GM18873 (cell line): Measurements from ENCODE around the gene SLC9A1.

ENCODE experiments used
- ATAC-seq: cut with Tn5 transposase; IDR thresholded peaks from one replicate; pipeline ENCODE4 v1.9.1; 2021; ENCODE audit warnings: mild to moderate bottlenecking, moderate library complexity, moderate number of reproducible peaks; ENCODE audit not compliant: unreplicated experiment, low FRiP score

Gene SLC9A1

DNA sequence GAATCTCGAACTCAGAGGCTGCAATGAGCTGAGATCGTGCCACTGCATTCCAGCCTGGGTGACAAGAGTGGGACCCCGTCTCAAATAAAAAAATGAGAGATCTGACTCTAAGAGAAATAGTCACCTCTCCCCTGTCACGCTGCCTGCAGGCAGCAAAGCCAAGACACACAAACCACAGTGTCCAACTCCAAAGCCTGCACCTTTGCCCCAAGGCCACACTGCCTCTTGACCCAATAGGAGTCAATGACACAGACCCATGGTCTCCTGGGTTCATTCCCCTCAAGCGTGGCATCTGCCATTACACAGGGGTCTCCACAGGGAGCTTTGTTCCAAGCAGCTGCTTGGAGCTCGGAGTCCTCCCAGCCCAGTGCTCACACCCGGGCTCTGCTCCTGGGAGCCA is 46.3 kb downstream of the SLC9A1 start:
- no peak for ATAC-seq

DNA sequence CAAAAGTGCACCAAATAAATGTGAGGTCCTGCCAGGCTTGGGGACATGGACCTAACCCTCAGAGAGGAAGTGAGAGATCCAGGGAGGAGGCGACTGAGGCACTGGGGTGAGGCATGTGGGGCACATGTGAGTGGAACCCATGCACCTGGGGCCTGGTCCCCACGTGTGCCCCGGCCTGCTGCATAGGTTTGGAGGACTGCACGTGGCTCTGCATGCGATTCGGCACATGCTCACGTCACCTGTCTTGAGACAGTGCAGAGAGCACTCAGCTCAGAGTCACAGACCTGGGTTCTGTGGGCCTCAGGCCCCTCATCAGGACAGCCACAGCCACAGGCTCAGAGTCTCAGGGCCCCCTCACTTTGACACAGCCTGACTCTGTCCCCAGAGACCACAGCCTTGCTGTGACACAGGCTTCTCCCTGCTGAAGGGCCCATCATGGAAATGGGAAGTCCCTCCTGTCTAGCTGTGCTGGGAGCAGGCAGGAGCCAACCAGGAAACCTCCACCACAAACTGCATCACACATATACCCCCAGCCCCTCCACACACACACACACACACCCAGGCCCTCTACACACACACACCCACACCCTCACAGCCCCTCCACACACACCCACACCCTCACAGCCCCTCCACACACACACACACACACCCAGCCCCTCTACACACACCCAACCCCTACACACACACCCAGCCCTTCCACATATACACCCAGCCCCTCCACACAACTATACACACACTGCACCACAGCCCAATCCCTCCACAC is 48.2 kb downstream of the SLC9A1 start:
- no peak for ATAC-seq

DNA sequence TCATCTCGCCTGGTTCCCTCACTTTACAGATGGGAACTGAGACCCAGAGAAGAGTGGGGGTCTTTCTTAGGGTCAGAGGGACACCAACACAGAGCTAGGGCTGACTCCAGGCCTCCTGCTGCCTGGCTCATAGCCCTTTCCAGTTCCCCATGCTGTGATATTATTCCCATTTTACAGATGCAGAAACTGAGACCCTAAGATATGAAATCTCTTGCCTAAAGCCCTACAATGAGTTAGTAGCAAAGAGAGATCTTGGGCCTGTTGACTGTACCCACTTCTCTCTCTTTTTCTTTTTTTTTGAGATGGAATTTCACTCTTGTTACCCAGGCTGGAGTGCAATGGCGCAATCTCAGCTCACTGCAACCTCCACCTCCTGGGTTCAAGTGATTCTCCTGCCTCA is 49.9 kb downstream of the SLC9A1 start:
- ATAC-seq, result no peak

DNA sequence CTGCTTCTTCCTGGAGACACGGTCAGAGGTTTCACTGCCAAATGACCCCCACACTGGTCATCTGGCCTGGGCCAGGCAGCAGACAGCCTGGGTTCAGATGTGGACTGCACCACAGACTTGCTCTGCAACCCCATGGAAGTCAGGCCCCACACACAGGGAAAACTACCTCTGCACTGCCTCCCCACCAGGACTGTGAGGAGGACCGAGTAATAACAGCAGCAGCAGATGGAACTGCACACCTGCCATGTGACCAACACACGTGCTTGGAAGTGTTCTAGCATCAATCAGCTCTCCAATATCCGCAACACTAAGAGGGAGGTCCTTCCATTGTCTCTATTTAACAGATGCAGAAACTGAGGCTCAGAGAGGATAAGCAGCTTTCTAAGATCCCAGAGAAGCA is 51.4 kb downstream of the SLC9A1 start:
- ATAC-seq, result no peak

DNA sequence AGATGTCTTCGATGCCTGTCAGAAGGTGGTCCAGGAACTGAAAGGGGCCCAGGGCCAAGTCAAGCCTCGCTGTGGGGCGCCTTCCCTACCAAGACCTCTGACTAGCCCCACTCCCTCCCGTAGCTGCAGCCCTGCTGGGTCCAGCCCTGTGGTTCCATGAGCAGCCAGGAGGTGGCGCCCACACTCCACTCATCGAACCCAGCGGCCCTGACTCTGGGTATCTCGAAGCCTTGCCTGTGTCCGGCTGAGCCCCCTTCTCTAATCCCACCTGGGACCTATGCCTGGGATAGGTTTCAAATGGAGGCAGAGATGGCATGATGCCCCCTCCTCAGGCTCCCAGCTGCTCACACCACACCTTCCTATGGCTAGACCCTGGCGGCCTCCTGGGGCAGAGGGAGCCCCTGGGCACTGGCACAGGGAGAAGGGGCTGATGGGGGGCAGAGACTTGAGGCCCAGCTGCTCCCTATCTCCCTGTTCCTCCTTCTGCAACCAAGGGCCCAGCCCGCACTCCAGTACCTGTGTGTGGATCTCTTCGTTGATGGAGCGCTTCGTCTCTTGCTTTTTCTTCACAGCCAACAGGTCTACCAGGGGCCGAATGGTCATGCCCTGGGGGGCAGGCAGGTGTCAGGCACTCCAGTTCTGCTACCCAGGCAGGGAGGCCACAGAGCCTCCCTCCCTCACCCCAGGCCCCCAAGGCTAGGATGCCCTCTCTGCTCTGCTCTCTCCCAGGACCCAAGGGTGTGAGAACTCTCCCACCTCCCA is 52.0 kb downstream of the SLC9A1 start:
- ATAC-seq, result no peak

DNA sequence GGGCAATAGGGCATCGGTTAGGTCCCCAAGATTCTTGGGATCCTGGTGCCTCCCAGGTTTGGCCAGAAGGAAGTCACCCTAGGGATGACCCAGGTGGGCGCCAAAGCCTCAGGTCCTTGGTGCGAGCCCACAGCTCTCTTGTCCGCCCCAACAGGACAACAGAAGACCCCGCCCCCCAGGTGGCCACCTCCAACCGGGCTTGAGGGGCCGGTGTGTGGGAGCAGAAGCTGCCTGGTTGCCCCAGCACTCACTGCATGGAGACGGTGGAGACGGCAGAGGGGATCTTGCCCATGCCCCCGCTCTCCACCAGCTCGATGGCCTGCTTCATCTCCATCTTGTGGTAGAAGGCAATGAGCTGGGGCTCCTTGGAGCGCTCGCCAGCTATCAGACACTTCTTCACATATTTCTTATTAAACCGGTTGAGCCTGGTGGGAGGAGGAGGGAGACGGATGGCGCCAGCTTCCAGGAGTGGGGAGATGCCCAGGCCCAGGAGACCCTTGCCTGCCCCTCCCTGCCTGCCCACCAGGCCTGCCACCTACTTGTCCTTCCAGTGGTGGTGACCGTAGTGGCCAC is 52.7 kb downstream of the SLC9A1 start:
- ATAC-seq, result no peak

DNA sequence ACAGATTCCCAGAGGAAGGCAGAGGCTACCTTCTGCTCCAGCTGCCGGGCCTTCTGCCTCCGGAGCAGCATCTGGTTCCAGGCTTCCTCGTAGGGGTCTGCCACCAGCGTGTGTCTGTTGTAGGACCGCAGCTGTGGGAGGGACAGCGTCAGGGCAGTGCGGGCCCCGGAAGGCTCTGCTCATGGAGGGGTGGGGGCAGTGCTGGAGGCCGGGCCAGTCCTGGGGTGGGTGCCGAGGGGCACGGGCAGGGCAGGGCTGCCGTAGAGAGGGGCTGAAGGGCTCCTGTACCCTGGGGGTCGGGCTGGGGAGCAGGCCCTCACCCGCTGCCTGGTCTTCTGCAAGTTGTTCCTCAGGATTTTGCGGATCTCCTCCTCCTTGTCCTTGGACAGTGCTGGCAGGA is 53.2 kb downstream of the SLC9A1 start:
- no peak for ATAC-seq

DNA sequence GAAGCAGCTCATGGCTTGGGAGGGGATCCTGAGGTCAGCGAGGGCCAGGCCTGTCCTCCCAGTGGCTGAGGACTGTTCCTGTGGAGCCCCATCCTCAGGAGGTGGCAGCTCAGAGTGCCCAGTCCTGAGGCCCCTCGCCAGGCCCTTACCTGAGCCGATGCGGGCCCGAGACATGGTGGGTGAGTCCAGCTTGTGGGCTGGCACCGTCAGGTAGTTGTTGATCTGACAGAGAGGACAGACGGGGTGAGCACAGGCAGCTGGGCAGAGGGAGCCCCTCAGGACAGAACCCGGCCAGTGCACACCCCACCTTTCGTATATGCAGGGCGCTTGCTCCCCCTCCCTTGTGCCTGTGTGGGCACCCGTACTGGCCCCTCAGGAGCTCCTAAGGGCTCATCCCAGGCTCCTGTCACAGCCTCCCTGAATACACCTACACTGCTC is 53.9 kb downstream of the SLC9A1 start:
- no peak for ATAC-seq

DNA sequence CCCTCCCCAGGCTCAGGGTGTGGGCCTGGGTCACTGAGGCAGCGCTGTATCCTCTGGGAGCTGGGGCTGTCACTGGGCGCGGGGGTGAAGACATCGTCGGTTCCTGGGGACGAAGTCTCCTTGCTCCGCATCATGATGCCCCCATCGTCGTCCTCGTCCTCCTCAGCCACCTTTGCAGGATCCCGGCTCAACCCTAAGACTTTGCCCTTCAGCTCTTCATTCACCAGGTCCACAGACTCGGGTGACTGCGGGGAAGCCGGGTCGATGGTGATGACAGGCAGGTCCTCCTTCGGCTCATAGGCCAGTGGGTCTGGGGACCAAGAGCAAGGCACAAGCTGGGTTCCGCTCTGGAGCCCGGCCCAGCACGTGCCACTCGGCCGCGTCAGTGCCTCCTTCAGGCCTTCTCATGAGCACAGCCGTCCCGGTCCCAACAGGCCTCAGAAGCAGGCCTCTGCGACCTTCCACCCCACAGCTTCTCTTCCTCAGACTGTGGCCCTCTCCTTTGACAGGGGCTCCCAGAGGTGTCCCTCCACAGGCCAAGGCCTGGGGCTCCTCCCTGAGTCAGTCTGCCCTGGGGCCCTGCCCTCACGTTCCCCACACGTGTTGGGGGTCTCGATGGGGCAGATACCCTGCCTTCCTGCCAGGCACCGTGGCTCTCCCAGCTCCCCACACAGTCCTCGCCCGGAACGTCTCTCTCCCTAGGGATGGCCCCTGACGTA is 54.4 kb downstream of the SLC9A1 start:
- no peak for ATAC-seq

DNA sequence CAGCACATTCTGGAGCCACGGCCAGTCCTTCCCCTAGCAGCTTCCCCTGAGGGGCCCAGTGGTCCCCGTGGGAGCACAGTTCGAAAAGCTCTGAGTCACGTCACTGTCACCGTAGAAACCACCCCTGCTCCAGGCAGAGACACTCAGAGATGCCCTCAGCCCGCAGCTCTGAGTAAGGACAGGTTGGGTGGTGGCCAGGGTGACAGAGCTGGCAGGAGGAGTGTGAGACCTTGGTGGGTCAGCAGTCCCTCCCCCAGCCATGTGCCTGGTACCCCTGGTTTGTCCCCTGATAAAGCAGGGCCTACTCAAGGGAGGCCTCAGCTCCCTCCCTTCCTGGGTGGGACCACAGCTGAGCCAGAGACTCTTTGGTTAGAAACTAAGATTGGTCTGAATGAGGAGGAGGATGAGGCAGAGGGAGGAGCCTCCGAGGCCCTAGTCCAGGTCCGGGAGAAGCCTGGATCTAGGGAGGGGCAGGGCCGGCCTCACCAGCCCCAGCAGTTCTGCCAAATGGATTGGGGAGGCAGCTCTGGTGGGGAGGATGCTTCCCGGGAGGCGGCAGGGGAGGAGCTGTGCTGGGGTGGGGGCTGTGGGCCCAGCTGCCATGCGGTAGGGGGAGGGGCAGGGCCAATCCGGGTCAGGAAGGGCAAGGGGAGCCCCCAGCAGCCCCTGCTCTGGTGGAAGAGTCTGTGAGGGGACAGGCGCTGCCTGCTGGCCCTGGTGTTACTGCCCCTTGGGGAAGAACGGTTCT is 55.2 kb downstream of the SLC9A1 start:
- no peak for ATAC-seq

DNA sequence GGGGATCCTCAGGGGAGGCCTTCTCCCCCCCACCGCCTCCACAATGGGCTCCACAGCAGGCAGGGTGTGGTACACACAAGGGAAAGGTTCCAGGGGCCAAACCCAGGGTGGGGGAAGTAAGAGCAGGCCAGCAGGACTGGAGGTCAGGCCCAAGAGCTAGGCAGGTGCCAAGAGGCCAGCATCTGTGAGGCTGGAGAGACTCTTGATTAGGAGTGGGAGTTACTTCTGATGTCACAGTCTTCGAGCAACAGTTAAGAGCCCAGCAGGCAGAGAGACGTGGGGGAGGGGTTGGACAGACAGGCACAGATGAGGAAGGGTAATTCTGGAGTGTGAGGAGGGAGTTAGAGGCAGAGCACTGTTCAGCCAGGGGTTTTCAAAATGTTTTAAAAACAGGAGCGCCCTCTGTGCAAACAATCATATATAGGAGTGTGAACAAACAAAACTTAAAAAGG is 55.8 kb downstream of the SLC9A1 start:
- no peak for ATAC-seq

DNA sequence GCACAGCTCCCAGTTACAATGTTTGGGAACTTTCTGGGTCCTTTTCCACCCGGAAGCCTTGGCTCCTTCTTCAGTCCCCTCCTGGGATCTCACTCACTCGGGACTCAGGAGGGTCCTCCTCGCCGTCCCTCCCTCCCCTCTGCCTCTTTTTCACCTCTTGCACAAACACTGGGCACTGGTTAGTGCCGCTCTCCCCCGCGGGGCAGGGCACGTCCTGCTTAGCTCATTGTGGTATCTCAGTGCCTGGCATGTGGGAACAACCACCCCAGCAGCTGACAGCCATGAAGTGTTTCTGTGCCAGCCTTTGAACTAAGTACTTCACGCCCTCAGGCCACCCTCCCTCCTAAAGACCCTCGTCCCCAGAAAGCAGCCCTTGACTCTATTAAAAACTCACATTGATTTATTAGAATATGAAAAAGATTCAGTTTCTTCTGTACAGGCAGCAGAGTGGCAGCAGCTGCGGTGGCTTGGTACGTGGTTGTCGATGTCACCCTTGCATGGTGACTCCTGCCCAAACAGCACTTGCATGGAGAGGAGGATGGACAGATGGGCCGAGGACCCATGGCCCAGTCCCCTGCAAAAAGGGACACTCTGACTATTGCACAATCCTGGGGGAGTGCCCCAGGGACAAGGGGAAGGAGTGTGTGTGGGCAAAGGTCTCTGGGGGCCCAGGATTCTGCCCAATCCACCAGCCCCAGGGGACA is 56.3 kb downstream of the SLC9A1 start:
- ATAC-seq, result no peak

DNA sequence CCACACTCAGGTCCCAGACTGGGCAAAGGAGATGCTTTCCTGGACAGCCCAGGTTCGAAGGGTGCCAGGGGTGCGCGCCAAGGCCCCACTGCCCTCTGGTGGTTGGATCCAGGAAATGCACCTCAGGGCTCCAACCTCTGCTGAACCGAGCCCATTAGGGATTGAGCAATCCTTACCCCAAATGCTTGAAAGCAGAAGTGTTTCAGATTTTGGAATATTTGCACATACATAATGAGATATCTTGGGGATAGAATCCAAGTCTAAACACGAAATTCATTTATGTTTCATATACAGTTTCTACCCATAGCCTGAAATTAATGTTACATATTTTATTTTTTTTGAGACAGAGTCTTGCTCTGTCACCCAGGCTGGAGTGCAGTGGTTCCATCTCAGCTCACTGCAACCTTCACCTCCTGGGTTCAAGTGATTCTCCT is 57.4 kb downstream of the SLC9A1 start:
- ATAC-seq, result no peak

DNA sequence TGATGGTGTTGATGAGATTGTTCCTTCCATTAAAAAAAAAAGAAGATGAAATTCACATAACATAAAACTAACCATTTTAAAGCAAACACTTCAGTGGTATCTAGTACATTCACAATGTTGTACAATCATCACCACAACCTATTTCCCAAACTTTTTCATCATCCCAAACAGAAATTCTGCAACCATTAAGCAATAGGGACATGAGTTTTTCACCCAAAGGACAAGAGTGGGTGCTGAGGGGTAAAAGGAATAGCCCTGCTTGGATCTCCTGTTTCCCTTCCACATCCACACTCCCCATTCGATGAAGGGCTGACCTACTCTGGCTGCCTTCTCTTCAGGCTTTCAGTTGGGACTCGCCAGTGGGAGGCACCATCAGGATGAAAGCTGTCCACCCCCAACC is 59.3 kb downstream of the SLC9A1 start:
- no peak for ATAC-seq

DNA sequence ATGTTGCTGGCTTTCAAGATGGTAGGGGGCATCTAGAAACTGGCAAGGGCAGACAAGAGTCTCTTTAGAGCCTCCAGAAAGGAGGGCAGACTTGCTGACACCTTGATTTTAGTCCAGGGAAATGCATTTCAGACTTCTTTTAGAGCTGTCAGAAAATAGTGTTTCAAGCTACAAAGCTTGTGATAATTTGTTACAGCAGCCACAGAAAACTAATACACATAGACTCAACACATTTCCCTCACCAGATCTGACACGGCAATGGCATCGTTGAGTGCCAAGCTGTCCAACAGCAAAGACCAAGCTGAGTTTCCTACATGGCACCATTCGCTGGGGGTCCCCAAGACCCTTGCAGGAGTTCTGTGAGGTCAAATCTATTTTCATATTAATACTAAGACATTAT is 62.0 kb downstream of the SLC9A1 start:
- no peak for ATAC-seq

DNA sequence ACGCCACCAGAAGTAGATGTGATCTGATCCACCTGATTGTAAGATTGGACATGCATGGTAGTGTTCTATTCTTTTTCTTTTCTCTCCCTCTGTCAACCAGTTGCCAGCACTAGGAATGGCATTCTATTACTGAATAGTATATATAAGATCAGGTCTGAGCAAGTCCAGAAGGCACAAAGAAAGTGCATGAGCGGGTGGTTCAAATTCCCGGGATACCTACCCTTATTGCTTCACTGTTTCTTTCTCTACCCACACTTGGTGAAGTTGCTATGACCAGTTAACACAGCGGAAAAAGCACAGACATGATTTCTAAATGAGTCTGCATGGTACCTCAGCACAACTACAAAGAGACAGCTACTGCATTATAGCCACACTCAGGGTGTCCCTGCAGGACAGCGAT is 64.0 kb downstream of the SLC9A1 start:
- ATAC-seq, result no peak

DNA sequence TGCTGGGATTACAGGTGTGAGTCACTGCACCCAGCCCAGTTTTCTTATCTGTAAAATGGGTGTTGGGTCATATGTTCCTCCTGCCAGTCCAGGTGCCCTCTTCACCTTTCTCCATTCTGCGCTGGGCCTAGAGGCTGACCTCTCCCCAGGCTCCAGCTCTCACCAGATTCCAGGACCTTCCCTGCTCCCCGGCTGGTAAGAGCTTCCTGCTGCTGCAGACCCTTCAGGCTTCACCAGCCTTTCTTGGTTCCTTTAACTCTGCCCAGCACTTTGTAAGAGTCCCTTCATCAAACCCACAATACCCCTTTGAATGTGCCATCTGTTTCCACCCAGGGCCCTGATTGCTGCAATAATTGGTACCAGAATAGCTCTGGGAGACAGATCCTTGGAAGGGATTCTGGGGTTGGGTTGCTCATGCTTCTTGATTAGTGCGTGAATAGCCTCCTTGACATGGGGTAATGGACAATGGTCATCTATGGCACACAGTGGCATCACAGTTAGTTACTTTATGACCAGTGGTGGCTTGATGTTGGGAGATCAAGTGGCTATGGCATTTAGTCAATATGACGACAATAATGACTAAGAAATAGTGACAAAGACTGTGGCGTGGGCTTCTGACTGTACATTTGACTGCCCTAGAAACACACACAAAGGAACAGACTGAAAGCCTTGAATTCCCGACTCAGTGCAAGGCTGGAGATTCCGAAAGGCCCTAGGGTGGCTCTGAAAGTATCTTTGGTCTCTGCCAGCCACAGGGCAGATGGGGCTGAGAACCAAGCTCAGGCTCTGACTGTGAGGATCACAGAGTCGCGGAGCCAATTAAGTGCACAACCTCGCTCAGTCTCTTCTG is 67.3 kb downstream of the SLC9A1 start:
- no peak for ATAC-seq

DNA sequence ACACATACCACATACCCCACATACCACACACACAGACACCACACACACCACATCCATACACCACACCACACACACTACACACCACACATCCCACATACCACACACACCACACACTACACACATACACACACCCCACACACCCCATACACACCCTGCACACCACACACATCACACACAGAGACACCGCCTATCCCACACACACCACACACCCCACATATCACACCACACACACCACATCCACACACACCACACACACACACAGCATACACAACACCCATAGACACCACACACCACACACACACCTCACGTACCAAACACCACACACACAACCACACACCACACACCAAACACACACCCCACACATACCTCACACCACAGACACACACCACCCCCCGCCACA is 68.3 kb downstream of the SLC9A1 start:
- no peak for ATAC-seq

DNA sequence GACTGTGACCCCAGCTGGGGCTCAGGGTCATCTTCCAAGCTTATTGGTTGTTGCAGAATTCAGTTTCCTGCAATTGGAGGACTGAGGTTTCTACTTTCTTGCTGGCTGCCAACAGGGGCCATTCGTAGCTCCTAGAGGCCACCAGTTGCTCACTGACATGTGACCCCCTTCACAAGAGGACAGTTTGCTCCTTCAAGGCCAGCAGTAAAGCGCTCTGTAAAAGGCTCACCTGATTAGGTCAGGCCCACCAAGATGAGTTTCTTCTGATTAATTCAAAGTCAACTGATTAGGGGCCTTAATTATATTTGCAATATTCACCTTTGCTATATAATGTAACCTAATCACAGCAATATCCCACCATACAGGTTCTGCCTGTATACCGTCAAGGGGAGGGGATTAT is 68.9 kb downstream of the SLC9A1 start:
- no peak for ATAC-seq
